GM18858 (cell line): Measurements from ENCODE around the gene DEDD2.

Source experiments
- ATAC-seq: cut with Tn5 transposase; IDR thresholded peaks from one replicate; pipeline ENCODE4 v1.9.1; 2021; ENCODE audit not compliant: unreplicated experiment

The DEDD2 gene

GRCh38 chr19:42174958-42175734 lies 42.3 kb downstream of the DEDD2 start:
- no peak for ATAC-seq

DNA sequence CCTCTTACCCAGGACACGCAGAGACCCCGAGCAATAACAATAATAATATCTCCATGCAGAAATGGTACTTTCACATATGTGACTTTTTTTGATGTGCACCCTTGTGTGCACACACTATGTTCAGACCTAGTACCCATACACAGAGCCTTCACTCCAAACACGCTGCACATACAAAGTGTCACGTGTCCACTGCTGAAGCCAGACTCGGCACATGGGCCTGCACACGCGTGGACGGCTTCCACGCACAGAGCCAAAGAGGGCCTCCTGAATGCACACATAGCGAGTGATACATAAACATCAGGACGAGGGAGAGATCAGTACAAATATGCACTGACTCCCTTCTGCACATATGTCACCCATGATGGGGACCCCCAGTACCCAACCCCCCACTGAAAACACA lies 43.3 kb downstream of the DEDD2 start:
- no peak for ATAC-seq

DNA sequence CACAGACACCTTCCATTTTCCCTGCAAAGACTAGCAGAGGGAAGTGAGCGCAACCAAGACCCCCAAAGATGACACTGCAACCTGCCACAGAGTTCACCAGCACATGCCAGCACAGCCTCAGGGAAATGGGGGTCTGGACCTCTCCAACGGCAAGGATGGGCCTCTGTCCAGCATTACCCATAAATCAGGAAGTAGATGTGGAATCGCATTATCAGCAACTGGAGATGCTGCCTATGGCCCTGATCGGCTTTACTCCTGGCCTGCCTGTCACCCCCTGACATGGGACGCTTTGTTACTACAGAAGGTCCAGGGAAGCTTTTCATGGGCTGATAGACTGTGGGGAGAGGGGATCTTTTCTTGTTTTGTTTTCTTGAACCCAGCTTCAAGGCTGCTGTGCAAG lies 43.8 kb downstream of the DEDD2 start:
- no peak for ATAC-seq

DNA sequence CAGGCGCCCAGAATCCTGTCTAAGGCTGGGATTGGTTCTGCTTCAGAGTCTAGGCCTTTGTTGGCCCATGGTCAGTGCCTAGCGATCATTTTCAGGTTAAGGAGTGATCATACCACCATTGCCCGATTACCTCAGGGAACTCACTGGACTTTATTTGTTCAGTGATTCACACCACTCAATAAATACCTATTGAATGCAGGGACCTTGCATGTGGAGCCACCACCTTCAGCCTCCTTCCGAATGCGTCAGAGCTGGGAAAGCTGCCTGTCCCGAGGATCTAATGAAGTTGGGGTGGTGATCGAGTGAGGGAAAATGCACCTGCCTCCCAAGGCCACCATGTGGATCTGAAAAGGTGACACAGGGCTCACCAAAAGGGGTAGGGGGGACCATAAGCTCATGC lies 45.2 kb downstream of the DEDD2 start:
- ATAC-seq: no peak

- ATAC-seq: no peak
These were observed 46.8 kb downstream of the DEDD2 start for GRCh38 chr19:42170715-42171114.

- ATAC-seq: no peak
These were observed 47.7 kb downstream of the DEDD2 start for GRCh38 chr19:42169486-42170413.

GRCh38 chr19:42168206-42168605 lies 49.3 kb downstream of the DEDD2 start:
- ATAC-seq: no peak

- no peak for ATAC-seq
These were observed 51.2 kb downstream of the DEDD2 start for GRCh38 chr19:42166316-42166715.

GRCh38 chr19:42165146-42165545 lies 52.3 kb downstream of the DEDD2 start:
- ATAC-seq: no peak

DNA sequence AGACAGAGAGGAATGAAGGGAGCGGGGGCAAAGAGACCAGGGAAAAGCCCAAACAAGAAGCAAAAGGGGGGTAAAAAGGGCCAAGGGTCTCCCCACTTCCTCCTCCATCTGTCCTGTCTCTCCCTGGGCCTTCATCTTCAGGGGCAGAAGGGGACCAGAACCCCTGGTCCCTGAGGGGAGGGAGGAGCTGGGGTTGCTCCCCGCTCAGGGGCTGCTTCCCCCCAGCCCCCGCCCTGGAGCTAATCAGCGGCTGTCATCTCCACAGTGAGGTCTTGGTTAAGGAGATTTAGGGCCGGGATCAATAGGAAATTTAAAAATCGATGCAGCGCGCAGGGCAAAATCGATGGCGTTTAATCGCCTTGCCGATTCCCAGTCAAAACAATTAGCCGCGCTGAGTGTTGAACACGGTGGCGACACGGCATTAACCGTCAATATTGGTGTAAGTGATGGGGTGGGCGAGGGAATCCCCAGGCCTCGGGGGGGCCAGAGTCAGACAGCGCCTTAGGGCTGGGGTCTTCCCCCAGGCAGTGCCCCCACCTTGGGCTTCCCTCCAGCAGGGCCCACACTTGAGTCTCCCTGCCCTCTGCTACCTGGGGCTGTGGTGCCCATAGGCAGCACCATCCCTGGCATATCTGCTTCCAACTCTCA lies 55.7 kb downstream of the DEDD2 start:
- ATAC-seq: no peak

- no peak for ATAC-seq
These were observed 57.5 kb downstream of the DEDD2 start for GRCh38 chr19:42159942-42160341.

DNA sequence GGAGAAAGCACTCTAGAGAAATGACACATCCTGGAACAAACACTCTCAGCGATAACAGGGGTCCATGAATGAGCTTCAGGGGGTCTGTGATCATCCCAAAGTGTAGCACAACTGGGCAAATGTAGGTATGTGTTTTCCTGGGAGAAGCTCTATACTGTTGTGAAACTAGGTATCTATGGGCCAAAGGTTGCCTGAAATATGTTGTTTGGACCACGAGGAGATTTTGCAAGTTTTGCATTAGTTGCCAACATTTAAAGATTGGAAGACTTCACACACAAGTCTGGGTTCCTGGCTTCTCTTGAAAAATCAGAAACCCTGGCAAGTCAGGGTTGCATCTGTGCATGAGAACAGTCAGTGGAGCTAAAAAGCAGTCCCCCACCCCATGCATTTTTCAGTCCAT lies 58.6 kb downstream of the DEDD2 start:
- no peak for ATAC-seq

DNA sequence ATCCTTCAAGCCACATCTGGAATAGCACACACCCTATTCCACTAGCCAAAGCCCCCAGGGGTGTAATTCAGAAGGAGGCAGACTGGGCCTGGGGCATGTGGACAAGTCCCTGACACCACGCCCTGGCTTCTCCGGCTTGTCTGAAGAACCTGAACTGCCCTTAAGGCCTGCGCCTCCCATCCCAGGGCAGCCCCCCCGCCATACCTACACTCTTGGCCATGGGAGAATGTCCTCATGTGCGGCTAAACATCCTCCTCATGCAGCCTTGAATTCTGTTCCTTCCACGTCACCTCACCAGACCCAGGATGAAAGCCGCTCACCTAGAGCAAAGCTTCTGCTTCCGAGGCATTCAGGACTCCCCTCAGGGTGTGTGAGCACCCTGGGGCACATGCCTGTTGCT lies 60.9 kb downstream of the DEDD2 start:
- no peak for ATAC-seq

- ATAC-seq: no peak
These were observed 61.7 kb downstream of the DEDD2 start for GRCh38 chr19:42155796-42156195.

GRCh38 chr19:42154471-42155323 lies 62.8 kb downstream of the DEDD2 start:
- ATAC-seq: no peak

DNA sequence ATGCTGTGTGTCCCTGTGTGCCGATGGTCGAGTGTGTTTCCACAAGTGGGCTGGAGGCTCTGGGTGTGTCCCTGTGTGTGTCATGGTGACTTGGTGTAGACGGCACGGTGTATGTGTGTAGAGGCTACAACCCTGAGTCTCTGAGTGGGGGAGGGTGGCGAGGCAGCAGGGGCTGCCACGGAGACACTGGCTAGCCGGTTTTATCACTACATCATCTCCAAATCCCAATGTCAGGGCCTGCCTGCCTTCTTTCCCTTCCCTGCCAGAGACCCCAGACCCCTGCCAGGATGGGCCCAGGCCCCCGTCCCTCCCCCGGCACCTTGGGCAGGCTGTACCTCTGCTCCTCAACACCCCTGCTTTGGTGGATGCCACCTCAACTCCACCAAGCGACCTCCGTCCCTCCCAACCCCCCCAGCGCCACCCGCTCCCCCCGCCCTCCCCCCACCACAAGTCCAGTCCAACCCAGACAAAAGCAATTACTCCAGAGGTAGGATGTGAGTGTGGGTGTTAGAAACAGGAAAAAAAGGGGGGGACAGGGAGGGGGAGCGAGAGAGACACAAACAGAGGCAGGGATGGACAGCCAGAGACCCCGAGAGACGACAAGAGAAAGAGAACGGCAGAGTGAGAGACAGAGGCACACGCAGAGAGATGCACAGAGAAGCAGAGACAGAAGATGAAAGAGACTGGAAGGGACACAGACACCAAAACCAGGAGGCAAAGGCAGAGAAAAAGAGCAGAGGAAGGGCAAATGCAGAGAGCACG lies 63.6 kb downstream of the DEDD2 start:
- no peak for ATAC-seq

GRCh38 chr19:42152910-42153671 lies 64.4 kb downstream of the DEDD2 start:
- no peak for ATAC-seq

- no peak for ATAC-seq
These were observed 65.4 kb downstream of the DEDD2 start for GRCh38 chr19:42151782-42152684.
